GM13977 (cell line): ENCODE measurements around the gene DOK7.

Experiments
- DNase-seq: peaks from one replicate; pipeline ENCODE4 v3.0.0; 2012; ENCODE audit warnings: low spot score
- CTCF ChIP-seq: IDR thresholded peaks from 2 replicates; pipeline ENCODE4 v1.5.1; 2012; ENCODE audit warnings: mild to moderate bottlenecking, control low read depth; ENCODE audit not compliant: insufficient read depth; ENCODE audit errors: extremely low read depth, missing control alignments
- in situ Hi-C: fragments of 300-500 bp; cut with MboI; formaldehyde crosslinking; loops from one replicate; pipeline ENCODE4 v1.12.0; 2022; ENCODE audit warnings: low sequenced_read_pairs, low pct_unique_long_range_greater_than_20kb, mixed read lengths, inconsistent platforms; ENCODE audit not compliant: unreplicated experiment

Gene DOK7

GRCh38 chr4:3487861-3488260, 24.8 kb downstream of the DOK7 start:
- no peak for DNase-seq
- in situ Hi-C loops = no loop called here
- no peak for TF ChIP-seq CTCF

GRCh38 chr4:3488820-3489219, 25.7 kb downstream of the DOK7 start:
- in situ Hi-C loops = no loop called here
- TF ChIP-seq CTCF = no peak
- DNase-seq = no peak

GRCh38 chr4:3489451-3489962, 26.4 kb downstream of the DOK7 start:
- in situ Hi-C loops = no loop called here
- no peak for DNase-seq
- TF ChIP-seq CTCF = no peak

- no peak for DNase-seq
- no peak for TF ChIP-seq CTCF
- in situ Hi-C loops = no loop called here
These were observed 28.7 kb downstream of the DOK7 start for GRCh38 chr4:3491681-3492405.

- DNase-seq = no peak
- TF ChIP-seq CTCF = no peak
- in situ Hi-C loops = no loop called here
These were observed 29.9 kb downstream of the DOK7 start for GRCh38 chr4:3492741-3493719.

GRCh38 chr4:3493720-3494461, 30.8 kb downstream of the DOK7 start:
- no peak for DNase-seq

More at GRCh38 chr4:3493720-3494461, 30.8 kb downstream of the DOK7 start:
- no peak for TF ChIP-seq CTCF
- in situ Hi-C loops = no loop called here
